HG02840 (cell line): ENCODE data around the gene OSBPL1A.

Source experiments
- ATAC-seq: cut with Tn5 transposase; IDR thresholded peaks from one replicate; pipeline ENCODE4 v1.9.1; 2021; ENCODE audit warnings: mild to moderate bottlenecking, moderate library complexity, moderate number of reproducible peaks; ENCODE audit not compliant: unreplicated experiment, low FRiP score

OSBPL1A gene

DNA sequence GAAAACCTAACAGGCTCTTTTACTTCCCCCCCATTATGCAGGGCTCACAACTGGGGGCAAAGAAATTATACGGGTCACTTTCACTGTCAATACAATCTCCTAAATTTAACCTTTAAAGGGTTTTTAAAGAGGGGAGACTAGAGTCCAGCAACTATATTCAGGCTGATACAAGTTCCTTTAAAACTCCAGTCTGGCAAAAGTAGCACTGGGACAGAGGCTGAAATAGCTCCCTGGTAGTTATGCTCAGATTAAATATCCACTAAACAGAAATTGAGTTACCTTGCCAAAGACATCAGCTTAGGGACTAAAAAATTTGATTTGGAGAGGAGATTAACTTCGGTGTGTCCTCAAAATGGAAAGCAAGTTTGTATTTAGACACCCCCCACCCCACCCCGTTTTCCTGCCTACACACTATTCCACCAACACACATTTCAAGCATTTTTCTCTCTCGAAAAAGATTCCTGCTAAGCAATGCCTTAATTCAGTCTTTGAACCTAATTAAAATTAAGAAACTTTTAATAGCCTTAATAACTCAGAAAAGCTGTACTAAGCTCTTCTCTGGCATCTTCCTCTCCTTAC, 127.2 kb downstream of the OSBPL1A start:
- ATAC-seq, result no peak

DNA sequence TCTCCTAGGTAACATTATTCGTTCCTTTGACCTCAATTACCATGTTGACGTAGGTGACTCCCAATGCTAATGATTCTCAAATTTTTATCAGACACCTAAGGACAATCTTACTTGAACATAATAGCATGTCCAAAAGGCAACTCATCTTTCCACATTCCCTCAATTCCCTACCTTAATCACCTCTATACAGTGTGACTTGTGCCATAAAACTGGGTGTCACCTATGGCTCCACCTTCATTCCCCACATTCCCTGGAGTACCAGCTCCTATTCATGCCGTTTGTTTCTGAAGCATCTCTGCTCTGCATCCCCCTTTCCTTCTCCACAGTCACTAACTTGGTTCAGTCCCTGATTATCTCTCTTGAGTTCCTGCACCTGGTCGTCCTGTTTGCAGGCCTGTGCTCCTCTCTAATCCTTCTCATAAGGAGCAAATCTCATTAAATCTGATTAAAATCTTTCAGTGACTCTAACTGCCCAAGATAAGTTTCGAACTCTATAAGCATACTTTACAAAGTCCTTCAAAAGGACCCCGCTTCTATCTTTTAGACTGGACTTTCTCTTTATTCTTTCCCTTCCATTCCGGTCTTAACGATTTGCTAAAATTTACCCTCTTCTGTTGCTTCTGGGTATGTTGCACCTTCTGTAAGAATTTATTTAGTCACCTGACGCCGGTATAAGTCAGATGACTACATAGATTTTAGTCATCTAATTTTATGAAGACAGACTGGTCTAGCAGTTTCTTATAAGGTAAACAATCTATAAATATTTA, 128.7 kb downstream of the OSBPL1A start:
- no peak for ATAC-seq

GRCh38 chr18:24267878-24268277, 129.7 kb downstream of the OSBPL1A start:
- no peak for ATAC-seq

DNA sequence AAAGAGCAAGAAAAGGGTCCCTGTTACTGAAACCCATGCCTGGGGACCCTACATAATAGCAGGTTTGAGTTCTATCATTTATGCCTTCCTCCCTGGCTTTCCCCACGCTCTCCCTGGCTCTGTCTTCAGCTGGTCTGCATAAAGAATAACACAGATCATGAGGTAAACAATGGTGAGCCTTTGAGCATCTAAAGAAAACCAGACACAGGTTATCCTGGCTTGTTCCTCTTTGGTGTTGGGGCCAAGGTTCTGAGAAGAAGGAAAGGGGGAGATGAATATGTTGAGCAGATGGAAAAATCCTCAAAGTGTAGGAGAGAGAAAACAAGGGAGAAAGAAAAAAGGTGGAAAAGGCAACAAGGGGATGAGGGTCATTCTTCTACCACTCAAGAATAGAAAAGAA, 131.5 kb downstream of the OSBPL1A start:
- no peak for ATAC-seq

DNA sequence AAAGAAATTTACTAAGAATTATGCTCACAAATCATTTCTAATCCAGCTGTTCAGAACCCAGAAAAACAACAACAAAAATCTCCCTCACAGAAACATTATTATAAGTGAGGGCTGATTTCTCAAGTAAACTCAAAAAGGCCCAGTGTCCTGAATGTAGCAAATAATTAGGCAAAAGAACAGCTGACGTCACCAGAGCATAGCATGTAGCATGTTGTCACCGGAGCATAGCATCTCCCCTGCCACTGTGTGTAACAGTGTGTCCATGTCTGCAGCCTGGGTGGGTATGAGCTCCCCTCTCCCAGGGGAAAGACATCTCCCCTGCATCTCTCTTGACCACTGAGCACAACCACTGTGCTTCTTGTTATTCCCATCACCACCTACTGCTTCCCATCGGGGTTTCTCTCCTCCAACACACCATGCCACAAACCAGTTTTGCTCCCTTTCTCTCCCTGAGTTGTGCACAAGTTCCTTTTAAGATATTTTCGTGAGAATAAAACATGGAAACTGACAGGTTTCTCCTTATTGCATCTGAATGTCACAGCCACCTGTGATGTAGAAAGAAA, 132.0 kb downstream of the OSBPL1A start:
- no peak for ATAC-seq

DNA sequence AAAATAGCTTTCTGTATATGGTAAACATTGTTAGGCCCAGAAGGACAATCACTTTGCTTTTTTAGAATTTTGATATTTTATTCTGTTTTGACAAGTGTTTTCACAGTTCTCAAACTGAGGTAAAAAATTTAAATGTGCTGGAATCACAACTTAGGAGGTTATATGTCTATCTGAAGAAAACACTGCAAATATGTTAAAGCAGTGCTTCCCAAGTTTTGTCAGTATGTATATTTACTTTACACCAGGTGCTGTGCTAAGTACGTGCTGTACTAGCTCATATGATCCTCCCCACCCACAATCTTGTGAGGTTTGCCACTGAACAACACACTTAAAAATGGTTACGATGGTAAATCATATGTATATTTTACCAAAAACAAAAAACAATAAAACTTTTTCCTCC, 134.6 kb downstream of the OSBPL1A start:
- ATAC-seq, result no peak

DNA sequence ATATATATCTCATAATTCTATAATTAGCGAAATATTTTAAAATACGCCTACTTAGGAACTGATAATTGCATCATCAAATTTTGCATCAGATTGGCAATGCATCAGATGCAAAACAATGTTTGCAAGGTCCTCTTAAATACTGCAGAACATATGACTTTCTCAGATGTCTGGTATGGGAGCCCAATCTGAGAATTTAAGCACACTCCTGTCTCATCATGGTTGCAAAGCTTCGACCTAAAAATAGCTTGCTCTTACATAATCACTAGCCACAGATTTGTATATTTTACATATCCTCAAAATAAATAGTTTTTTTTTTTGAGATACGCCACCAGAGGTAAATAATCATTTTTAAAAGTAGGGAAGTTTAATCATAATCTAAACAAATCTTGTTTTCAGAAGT, 135.5 kb downstream of the OSBPL1A start:
- no peak for ATAC-seq

DNA sequence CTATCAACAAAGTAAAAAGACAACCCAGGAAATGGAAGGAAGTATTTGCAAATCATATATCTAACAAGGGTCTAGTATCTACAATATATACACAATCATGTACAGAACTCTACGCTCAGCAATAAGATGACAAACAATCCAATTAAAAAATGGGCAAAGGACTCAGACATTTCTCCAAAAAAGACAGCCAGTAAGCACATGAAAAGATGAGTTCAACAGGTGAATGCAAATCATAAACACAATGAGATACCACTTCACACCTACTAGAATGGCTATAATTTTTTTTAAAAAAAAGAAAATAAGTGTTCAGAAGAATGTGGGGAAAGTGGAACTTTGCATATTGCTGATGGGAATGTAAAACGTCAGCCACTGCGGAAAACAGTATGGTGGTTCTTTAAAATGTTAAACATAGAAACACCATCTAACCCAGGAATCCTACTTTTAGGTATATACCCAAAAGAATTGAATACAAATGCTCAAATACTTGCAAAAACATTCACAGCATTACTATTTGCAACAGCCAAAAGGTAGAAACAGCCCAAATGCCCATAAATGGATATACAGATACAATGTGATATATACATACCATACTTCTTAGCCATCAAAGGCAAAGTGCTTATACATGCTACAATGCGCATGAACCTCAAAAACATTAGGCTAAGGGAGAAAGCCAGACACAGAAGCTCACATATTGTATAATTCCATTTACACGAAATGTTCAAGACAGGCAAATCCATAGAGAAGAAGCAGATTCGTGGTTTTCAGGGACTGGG, 137.6 kb downstream of the OSBPL1A start:
- no peak for ATAC-seq

DNA sequence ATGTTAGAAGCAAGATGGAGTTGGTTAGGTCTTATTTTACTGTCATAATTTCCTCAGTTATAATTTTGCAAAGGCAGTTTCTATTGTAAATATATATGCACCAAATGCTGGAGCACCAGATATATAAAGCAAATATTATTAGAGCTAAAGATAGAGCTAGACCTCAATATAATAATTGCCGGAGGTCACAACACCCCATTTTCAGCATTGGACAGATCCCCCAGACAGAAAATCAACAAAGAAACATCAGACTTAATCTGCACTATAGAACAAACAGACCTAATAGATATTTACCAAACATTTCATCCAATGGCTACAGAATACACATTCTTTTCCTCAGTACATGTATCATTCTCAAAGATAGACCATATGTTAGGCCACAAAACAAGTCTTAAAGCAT, 143.6 kb downstream of the OSBPL1A start:
- no peak for ATAC-seq

DNA sequence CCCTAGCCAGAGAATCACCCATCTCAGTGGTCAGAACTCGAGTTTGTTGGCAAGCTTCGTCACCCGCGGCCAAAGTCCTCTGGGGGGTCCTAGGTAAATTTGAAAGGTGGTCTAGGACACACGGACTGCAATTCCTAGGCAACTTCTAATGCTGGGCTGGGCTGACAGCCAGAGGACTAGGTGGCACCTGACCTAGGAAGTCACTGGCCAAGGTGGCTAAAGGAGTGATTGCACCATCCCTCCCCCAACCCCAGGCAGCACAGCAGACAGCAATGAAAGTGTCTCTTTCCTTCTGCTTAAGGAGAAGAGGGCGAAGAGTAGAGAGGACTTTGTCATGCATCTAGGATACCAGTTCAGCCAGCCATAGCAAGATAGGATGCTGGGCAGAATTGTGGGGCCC, 147.9 kb downstream of the OSBPL1A start:
- ATAC-seq, result no peak

DNA sequence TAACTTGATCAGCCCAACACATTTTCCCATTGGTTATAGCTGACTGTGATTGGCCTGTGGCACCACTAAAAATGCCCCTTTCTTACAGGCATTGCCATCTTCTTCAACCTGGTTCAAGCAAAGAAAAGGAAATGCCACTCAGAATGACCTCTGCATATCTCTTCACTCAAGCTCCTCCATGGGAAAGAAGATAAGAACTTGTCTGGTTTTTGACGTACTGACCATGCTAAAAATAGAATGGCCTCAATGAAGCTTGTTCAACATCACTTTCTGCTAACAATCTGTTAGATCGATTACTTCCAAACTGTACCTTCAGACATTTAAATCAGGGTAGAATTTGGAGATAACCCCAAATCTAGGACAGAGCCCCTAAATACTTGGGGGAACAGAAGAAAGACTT, 149.3 kb downstream of the OSBPL1A start:
- ATAC-seq, result no peak

GRCh38 chr18:24246143-24246542, 151.5 kb downstream of the OSBPL1A start:
- no peak for ATAC-seq

- no peak for ATAC-seq
Measured at GRCh38 chr18:24244698-24245097, 152.9 kb downstream of the OSBPL1A start.

DNA sequence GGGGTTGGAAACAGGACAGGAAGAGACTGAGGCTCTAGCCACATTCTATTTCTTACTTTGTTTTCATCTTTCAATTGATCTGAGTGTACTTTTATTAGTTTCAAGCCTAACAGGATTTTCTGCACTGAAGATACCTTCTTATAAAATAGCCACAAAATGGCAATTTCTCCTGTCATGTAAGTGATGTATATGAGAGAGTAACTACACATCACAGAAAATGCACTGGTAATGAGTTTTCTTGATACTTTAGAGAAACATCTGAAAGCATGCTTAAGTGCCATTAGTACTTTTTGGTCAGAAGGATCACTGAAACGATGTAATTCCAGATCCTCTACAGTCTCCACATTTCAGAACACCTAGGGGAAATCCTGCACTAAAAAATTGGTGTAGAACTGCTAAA, 153.9 kb downstream of the OSBPL1A start:
- ATAC-seq, result no peak

DNA sequence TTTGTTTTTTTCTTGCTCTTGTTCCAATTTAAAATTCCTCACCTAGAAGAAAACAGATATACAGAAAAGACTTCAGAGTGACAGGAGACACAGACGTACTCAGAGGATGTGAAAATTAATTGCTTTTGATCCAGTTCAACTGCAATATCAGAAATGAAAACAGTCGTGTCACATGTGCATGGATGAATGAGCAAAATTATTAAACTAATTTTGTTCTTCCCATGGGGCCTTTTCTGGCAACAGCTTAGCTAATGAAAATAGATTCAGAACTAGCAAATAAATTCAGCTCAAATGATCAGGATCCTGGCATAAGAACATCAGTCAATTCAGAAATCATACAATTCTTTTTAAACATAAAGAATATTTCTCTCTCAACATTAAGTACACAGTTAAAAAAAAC, 158.3 kb downstream of the OSBPL1A start:
- no peak for ATAC-seq

GRCh38 chr18:24238387-24238786, 159.2 kb downstream of the OSBPL1A start:
- no peak for ATAC-seq

GRCh38 chr18:24234850-24235418, 162.7 kb downstream of the OSBPL1A start:
- no peak for ATAC-seq

GRCh38 chr18:24234330-24234729, 163.3 kb downstream of the OSBPL1A start:
- ATAC-seq, result no peak

DNA sequence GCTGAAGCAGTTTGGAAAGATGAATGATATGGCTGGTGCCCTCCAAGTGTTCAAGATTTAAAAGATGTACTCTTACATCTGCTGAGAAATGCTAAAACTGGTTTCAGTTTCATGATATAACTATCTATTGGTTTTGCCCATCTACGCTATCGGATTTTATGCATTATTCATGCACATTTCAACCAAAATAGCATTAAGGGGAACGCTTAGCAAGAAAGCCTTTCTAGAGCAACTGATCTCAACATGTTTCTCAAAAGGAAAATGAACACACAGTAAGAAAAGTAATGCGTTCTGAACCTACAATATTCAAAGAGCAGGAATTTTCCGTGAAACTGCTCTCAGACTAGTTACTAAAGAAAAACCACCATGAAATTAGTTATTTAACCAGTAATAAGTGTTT, 164.8 kb downstream of the OSBPL1A start:
- ATAC-seq, result no peak

GRCh38 chr18:24231773-24232735, 165.6 kb downstream of the OSBPL1A start:
- no peak for ATAC-seq
